Measurements from ENCODE around the gene COIL.

The COIL gene

DNA sequence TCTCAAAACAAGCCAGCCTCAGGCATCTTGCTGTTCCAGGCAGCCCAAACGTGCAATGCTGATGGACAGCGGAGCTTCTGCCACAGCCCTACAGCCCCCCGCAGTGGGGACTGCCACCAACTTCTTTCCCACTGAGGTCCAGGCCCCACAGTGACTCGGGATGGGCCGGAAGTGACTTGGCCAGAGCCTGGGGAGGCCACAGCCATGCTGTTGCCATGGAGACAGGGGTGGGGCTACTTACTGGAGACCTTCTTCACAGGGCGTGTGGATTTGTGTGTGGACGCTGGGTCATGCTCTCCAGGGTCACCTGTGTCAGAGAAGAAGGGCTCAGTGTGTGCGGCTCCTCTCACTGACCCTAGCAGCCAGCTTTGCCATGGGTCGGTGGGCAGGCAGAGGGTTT lies 62.0 kb downstream of the COIL start:
- TF ChIP-seq, protein P1, sequence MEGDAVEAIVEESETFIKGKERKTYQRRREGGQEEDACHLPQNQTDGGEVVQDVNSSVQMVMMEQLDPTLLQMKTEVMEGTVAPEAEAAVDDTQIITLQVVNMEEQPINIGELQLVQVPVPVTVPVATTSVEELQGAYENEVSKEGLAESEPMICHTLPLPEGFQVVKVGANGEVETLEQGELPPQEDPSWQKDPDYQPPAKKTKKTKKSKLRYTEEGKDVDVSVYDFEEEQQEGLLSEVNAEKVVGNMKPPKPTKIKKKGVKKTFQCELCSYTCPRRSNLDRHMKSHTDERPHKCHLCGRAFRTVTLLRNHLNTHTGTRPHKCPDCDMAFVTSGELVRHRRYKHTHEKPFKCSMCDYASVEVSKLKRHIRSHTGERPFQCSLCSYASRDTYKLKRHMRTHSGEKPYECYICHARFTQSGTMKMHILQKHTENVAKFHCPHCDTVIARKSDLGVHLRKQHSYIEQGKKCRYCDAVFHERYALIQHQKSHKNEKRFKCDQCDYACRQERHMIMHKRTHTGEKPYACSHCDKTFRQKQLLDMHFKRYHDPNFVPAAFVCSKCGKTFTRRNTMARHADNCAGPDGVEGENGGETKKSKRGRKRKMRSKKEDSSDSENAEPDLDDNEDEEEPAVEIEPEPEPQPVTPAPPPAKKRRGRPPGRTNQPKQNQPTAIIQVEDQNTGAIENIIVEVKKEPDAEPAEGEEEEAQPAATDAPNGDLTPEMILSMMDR (IDR thresholded peaks at IDR 0.05) = no peak
- Histone ChIP-seq H3K4me1 (no peaks in the 10 kb centered on the region), H3K27ac (no peak overlapping the region), H3K27me3 (no peaks in the 10 kb centered on the region), H3K9me3 (no peaks in the 10 kb centered on the region), H3K36me3 (peaks cover 44 to 100% (median 74%) of the 10 kb centered on the region in 3 donors), H3K4me3 (no peak overlapping the region)
- DNase-seq = peak in 1 of 2 donors; percentile 45
- intact Hi-C loops (cut with DNase I; ENCODE audit: low total_unique reads) = no loop called here

DNA sequence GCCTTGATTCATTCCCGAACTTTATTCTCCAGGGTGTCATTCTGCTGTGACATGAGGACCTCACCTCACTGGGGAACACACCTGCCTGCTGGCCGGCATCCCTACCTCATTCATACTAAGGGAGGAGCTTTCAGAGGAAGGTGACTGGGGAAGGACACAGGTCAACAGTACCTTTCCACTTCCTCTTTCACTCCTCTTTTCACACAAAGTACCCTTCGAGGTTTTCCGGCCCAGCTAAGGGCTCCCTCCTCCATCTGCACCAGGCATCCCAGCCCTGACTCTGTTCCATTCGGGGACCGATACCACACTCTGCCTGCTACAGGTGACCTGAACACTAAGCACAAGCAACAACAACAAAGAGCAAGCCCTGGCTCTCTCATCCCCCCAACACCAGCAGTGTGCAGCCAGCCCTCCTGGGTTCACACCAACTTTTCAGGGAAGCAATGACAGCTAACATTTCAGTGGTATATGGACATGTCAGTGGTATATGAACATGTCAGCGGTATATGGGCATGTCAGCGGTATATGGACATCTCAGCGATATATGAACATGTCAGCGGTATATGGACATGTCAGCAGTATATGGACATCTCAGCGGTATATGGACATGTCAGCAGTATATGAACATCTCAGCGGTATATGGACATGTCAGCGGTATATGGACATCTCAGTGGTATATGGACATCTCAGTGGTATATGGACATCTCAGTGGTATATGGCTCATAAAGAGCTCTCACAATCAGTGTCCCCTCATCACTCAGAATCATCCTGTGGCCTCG lies 63.0 kb downstream of the COIL start:
- Histone ChIP-seq H3K27me3 (no peaks in the 10 kb centered on the region), H3K4me3 (no peak overlapping the region), H3K27ac (no peak overlapping the region), H3K36me3 (peaks cover 46 to 100% (median 72%) of the 10 kb centered on the region in 3 donors), H3K4me1 (no peaks in the 10 kb centered on the region), H3K9me3 (no peaks in the 10 kb centered on the region)
- DNase-seq = peak in 1 of 2 donors; percentile 10
- intact Hi-C loops (cut with DNase I; ENCODE audit: low total_unique reads) = no loop called here
- TF ChIP-seq, protein P1 (IDR thresholded peaks at IDR 0.05) = no peak

DNA sequence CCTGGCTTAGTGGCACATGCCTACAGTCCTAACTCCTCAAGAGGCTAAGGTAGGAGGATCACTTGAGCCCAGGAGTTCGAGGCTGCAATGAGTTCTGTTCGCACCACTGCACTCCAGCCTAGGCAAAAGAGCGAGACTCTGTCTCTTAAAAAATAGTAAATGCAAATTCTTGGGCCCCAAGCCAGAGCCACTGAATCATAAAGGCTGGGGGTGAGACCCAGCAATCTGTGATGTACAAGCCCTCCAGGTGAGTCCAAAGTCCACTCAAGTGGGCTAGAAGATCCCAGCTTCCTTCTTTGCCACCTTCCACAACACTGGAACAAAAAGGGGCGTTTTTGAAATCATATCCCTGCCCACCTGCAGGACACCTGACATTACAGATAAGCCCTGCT lies 63.9 kb downstream of the COIL start:
- H3K27ac ChIP-seq = no peak overlapping the region
- H3K9me3 ChIP-seq = no peaks in the 10 kb centered on the region
- no peak overlapping the region for H3K4me3 ChIP-seq
- intact Hi-C loops (cut with DNase I; ENCODE audit: low total_unique reads) = no loop called here
- no peaks in the 10 kb centered on the region for H3K4me1 ChIP-seq
- peak in 1 of 2 donors; percentile 11 for DNase-seq
- TF ChIP-seq, protein P1 (IDR thresholded peaks at IDR 0.05) = no peak
- H3K36me3 ChIP-seq = peaks cover 43 to 100% (median 70%) of the 10 kb centered on the region in 3 donors
- H3K27me3 ChIP-seq = no peaks in the 10 kb centered on the region

DNA sequence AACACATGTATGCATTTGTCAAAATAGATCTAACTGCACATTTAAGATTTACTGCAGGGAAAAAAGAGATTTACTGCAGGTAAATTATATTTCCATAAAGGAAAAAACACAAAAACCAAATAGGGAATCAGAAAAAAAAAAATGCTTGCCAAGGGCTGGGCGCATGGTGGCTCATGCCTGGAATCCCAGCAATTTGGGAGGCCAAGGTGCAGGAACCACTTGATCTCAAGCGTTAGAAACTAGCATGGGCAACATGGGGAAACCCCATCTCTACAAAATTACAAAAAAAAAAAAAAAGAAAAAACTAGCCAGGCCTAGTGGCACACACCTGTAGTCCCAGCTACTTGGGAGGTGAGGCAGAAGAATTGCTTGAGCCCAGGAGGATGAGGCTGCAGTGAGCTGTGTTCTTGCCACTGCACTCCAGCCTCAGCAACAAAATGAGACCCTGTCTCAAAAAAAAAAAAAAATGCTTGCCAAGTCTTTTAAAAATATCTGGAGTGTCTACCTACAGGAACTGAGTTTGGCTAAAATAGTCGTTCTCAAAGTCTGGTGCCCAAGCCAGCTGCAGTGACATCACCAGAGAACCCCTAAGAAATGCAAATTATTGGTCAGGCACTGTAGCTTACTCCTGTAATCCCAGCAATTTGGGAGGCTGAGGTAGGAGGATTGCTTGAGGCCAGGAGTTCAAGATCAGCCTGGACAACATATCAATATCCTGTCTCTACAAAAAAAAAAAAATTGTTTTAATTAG lies 64.5 kb downstream of the COIL start:
- Histone ChIP-seq H3K4me1 (no peaks in the 10 kb centered on the region), H3K27ac (no peak overlapping the region), H3K9me3 (no peaks in the 10 kb centered on the region), H3K4me3 (no peak overlapping the region), H3K27me3 (no peaks in the 10 kb centered on the region), H3K36me3 (peaks cover 43 to 100% (median 71%) of the 10 kb centered on the region in 3 donors)
- TF ChIP-seq, protein P1 (IDR thresholded peaks at IDR 0.05) = no peak
- no peak for DNase-seq
- intact Hi-C loops (cut with DNase I; ENCODE audit: low total_unique reads) = no loop called here

DNA sequence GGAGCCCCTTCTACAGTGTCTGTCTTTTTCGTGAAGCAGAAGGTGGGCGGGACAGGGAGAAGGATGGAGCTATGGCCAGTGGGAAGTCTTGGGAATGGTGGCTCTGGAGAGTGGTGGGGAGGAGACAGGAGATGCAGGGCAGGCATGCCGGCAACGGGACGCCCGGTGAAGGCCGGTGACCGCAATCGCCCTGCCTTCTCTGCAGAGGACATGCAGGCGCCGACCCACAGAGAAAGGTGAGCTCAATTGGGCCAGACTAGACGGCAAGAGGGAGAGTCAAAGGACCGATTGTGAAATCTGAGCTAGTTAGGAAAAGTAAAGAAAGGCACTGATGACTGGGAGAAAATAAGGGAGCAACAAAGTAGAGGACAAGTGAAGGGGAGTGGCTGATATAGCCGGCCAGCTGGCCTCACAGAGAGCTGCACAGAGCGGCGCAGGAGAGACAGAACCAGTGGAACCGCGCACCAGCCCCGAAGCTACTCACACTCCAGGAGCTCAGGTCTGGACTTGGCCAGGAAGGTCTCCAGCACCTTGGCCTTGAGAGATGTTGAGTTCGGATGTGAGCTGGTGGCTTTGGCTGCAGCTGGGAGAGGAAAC lies 65.9 kb downstream of the COIL start:
- DNase-seq = no peak
- TF ChIP-seq, protein P1 (IDR thresholded peaks at IDR 0.05) = no peak
- H3K27ac ChIP-seq = no peak overlapping the region
- H3K4me3 ChIP-seq = no peak overlapping the region
- peaks cover 37 to 100% (median 74%) of the 10 kb centered on the region in 3 donors for H3K36me3 ChIP-seq
- H3K27me3 ChIP-seq = no peaks in the 10 kb centered on the region
- no peaks in the 10 kb centered on the region for H3K9me3 ChIP-seq
- no peaks in the 10 kb centered on the region for H3K4me1 ChIP-seq
- intact Hi-C loops (cut with DNase I; ENCODE audit: low total_unique reads) = loop anchor here (5.0 kb wide), 1 partner anchor 47 kb away; no protein-coding TSS in a partner anchor
